Hepatic stellate cell (primary cell): ENCODE results near the gene RASA3.
"Not testable (repeated sequence)": the region's sequence is repeated elsewhere in the genome, so short reads cannot be mapped to it uniquely, and the experiment has no call there.

Source experiments
- DNase-seq: peaks from one replicate; pipeline ENCODE4 v3.0.0; 2011; ENCODE audit warnings: low spot score

RASA3 gene

GRCh38 chr13:114114006-114114640, 18.3 kb downstream of the RASA3 start:
- no peak for DNase-seq

GRCh38 chr13:114113395-114113794, 19.0 kb downstream of the RASA3 start:
- DNase-seq, result not testable (repeated sequence)

GRCh38 chr13:114112826-114113322, 19.5 kb downstream of the RASA3 start:
- no peak for DNase-seq

GRCh38 chr13:114112231-114112825, 20.1 kb downstream of the RASA3 start:
- DNase-seq, result no peak

- no peak for DNase-seq
Measured at GRCh38 chr13:114111577-114111976, 20.8 kb downstream of the RASA3 start.

GRCh38 chr13:114110830-114111189, 21.6 kb downstream of the RASA3 start:
- not testable (repeated sequence) for DNase-seq

DNA sequence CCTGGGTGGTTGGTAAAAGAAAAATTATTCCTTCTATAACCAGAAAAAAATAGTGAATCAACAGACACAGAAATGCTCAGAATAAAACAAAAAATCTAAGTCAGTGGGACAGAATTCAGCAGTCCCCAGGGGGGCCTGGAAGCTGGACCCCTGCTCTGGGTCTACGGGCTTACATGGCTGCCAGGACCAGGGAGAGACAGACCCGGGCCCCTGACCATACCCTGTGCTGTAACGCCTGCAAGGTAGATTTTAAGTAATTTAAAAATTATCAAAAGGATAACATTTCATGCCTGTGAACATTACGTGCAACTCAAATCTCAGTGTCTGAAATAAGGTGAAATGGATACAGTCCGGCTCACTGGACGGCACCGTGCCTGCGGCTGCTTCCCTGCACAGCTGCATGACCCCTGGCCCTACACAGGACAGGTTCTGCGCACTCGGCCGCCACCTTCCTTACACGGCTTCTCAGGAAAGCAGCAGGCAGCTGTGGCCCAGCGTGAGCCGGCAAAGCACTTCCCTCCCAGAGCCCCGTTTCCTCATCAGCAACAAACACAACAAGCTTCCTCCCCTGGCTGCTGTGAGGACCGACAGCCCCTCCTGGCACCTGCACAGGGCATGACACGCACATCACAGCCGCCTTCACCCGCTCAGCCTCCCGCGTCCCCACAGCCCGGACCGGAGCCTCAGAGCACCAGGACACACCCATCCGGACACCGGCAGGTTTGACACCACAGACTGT, 22.2 kb downstream of the RASA3 start:
- no peak for DNase-seq

DNA sequence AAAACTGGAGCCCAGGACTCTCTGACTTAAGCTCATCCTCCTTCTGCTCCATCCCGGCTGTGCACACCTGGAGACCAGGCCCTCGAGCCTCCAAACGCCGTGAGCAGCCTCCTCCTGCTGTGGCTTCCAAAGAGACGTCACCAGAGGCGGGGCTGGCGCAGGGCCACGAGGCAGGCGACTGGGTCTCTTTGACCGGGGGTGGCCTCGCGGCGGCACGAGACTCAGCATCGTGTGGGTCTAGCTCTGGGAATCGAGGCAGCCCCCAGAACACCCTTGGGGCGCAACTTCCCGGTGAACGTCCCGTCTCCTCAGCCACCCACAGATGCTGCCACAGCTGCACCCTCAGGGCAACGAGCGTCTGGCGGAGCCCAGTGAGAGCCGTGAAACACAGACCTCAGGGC, 22.8 kb downstream of the RASA3 start:
- DNase-seq, result no peak

DNA sequence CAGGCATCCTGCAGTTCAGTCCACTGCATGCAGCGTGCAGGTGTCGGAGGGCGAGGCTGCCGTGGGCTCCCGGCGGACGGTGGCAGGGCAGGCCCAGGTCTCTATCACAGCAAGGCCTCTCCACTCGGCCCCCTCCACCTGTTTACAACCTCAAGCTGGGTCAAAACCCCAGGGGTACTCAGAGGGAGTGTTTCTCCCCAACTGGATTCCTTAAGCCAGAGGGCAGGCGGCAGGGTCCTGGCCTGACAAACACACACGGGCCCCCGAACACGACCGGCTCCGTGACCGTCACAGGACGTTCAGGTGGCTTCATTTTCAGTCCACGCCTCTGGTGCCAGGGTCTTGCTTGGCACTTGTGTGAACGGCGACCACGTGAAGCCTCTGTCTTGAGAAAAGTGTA, 23.5 kb downstream of the RASA3 start:
- no peak for DNase-seq

GRCh38 chr13:114108141-114108761, 24.2 kb downstream of the RASA3 start:
- DNase-seq, result no peak

DNA sequence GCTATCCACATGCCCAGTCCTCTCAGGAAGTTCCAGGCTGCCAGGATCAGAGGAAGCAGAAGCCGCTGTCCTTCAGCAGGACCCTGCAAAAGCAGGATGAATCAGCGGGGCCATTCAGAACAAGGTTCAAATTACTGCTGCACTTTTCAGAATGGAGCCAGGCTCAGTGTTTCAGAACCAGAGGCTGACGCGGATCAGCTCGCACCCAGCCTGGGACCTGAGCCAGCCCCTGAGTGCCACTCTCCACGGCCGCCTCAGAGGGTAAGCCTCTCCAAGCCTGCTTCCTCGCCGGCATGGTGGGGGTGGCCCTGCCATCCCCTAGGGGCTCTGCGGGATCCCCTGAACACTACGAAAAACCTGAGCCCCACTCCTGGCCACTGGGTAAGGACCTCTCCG, 24.7 kb downstream of the RASA3 start:
- DNase-seq, result peak; percentile 78

DNA sequence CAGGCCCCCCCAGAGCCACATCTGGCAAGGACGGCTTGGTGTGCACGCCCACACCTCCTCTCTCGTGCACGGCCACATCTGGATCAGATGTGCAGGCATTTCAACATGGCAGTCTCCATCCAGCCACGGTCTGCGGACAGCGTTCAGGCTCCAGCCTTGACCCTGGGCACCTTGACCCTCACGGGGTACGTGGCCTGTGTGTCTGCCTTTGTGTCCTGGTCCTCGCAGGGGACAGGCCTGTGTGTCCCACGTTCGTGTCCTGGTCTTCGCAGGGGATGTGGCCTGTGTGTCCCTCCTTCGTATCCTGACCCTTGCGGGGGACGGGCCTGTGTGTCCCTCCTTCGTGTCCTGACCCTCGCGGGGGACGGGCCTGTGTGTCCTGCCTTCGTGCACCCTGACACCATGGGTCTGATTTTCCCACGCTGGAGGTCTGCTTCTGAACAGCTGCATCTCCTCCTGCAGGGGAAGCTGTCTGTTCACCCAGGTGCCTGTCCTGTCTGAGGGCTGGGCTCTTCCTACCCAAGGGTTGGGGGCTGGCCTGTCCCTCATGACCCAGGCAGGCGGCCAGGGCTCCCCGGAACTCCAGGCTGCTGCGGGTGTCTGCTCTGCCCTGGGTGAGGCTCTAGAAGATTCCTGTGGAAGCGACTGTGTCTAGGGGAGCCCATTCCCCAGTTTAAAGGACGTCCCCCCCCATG, 25.3 kb downstream of the RASA3 start:
- no peak for DNase-seq

DNA sequence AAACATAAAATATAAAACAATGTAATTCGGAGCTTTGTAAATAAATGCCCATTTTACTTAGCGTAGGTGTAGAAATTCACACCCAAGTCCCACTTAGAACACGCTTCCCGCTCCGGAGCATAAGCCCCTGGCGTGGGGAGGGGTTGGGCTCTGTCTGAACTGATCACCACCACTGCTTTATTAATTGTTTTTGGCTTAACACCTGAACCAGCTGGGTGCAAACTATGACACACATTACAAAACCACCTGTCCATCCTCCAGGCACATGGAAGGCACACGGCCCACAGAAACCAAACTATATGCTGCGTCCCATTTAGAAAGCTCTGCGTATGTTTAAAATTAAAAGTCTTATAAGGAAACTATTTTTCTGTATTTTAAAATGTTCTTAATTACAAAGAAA, 25.9 kb downstream of the RASA3 start:
- no peak for DNase-seq

DNA sequence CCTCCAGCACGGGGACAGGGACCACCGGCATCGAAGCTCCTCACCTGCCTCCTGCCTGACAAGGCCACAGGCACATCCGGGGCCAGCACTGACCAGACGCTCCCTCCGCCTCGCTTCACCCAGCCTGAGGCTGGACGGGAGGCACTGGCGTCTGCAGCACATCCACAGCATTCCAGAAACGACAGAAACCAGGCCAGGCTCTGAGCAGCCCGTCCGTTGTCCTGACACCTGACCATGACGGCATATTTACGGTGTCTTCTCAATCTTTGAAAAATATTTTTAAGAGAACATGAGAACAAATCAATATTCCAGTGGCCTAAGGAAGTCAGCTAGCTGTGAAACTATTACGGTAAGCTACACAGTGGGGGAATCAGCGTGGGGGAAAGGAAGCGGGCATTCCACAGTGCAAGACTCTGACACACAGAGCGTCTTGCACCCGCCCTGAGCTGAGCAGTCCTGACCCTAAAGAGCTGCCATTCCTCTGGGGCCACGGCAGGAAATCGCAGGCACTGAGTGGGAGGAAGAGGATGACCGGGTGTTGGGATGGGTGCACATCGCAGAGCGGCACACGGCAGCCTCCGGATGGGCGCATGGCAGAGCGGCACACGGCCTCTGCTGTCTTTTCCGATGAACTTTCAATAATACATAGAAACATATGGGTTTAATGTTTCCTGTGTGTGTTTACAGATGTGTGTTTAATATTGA, 26.8 kb downstream of the RASA3 start:
- no peak for DNase-seq

DNA sequence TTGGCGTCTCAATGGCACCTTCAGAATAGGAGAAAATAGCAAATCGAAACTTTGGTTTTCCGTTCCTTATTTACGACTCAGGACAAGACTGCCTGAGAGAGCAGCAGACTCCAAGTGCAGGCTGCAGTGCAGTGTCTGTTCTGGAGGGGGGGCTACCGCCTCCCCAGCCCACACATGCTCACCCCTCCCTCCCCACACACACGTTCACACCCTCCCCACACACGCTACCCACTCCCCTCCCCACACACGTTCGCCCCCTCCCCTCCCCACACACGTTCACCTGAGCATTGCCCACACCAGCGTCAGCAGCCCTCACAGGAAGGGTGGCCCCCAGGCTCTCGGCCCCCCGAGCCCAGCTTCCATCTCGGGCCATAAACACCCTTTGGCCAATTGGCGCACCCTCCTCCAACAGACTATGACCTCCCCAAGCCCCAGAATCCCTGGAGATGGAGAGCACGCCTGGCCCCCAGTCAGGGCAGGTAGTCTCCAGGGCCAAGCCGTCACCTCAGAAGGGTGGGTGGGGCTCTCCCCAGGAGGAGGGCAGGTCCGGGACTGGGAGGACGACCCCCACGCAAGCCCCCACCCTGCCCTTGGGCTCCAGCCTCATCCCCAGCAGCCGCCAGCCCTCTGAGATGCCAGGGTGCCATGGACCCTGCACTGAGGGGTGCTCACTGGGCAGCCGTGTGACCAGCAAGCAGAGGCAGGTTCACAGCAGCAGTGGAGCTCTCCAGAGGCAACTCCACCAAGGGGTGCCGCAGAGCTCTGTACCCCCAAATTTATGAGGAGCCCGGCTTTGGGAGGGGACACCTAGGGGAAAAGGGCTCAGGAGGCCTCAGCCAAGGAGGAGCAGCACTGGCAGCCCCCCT, 27.5 kb downstream of the RASA3 start:
- DNase-seq, result no peak

- DNase-seq, result no peak
Measured at GRCh38 chr13:114103801-114104654, 28.4 kb downstream of the RASA3 start.

GRCh38 chr13:114103289-114103621, 29.2 kb downstream of the RASA3 start:
- DNase-seq, result not testable (repeated sequence)

- DNase-seq, result no peak
Measured at GRCh38 chr13:114102521-114103288, 29.7 kb downstream of the RASA3 start.

DNA sequence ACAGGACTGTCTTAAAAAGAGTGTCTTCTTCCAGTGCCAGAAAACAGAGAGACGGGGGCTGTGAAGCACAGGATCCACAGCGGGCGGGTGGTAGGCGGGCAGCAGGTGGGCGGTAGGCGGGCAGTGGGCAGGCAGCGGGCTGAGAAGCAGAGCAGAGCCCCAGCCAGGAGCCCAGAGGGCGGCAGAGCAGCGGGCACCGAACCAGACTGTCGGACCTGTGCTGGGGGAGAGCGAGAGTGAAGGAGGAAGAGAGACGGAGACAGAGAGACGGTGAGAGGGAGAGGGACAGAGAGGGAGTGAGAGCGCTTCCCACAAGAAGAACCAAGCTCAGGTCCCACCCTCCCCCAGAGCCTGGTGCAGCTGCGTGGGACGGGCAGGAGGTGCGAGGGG, 30.3 kb downstream of the RASA3 start:
- no peak for DNase-seq
